ENCODE results near the gene YRDC.

- TF ChIP-seq ZEB2 (tag by site-specific recombination; IDR thresholded peaks at IDR 0.05), result no peak
- TF ChIP-seq, protein P1, sequence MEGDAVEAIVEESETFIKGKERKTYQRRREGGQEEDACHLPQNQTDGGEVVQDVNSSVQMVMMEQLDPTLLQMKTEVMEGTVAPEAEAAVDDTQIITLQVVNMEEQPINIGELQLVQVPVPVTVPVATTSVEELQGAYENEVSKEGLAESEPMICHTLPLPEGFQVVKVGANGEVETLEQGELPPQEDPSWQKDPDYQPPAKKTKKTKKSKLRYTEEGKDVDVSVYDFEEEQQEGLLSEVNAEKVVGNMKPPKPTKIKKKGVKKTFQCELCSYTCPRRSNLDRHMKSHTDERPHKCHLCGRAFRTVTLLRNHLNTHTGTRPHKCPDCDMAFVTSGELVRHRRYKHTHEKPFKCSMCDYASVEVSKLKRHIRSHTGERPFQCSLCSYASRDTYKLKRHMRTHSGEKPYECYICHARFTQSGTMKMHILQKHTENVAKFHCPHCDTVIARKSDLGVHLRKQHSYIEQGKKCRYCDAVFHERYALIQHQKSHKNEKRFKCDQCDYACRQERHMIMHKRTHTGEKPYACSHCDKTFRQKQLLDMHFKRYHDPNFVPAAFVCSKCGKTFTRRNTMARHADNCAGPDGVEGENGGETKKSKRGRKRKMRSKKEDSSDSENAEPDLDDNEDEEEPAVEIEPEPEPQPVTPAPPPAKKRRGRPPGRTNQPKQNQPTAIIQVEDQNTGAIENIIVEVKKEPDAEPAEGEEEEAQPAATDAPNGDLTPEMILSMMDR (tag by site-specific recombination; IDR thresholded peaks at IDR 0.05), result no peak
- no peak for TF ChIP-seq YY1 (tag by site-specific recombination; IDR thresholded peaks at IDR 0.05)
- no peak for TF ChIP-seq ZNF10 (tag by site-specific recombination; IDR thresholded peaks at IDR 0.05)
- TF ChIP-seq, protein P2, sequence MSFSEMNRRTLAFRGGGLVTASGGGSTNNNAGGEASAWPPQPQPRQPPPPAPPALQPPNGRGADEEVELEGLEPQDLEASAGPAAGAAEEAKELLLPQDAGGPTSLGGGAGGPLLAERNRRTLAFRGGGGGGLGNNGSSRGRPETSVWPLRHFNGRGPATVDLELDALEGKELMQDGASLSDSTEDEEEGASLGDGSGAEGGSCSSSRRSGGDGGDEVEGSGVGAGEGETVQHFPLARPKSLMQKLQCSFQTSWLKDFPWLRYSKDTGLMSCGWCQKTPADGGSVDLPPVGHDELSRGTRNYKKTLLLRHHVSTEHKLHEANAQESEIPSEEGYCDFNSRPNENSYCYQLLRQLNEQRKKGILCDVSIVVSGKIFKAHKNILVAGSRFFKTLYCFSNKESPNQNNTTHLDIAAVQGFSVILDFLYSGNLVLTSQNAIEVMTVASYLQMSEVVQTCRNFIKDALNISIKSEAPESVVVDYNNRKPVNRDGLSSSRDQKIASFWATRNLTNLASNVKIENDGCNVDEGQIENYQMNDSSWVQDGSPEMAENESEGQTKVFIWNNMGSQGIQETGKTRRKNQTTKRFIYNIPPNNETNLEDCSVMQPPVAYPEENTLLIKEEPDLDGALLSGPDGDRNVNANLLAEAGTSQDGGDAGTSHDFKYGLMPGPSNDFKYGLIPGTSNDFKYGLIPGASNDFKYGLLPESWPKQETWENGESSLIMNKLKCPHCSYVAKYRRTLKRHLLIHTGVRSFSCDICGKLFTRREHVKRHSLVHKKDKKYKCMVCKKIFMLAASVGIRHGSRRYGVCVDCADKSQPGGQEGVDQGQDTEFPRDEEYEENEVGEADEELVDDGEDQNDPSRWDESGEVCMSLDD (tag by site-specific recombination; IDR thresholded peaks at IDR 0.05), result no peak
- TF ChIP-seq HOXA7 (CRISPR knock-in tag; IDR thresholded peaks at IDR 0.05; ENCODE audit: borderline replicate concordance), result no peak
- no peak for TF ChIP-seq ZNF274 (IDR thresholded peaks at IDR 0.05; ENCODE audit: low read length)
- TF ChIP-seq ZNF274 (tag by site-specific recombination; IDR thresholded peaks at IDR 0.05; ENCODE audit: borderline replicate concordance), result no peak
- TF ChIP-seq KLF1 (tag by site-specific recombination; IDR thresholded peaks at IDR 0.05), result no peak
- TF ChIP-seq, protein P3, sequence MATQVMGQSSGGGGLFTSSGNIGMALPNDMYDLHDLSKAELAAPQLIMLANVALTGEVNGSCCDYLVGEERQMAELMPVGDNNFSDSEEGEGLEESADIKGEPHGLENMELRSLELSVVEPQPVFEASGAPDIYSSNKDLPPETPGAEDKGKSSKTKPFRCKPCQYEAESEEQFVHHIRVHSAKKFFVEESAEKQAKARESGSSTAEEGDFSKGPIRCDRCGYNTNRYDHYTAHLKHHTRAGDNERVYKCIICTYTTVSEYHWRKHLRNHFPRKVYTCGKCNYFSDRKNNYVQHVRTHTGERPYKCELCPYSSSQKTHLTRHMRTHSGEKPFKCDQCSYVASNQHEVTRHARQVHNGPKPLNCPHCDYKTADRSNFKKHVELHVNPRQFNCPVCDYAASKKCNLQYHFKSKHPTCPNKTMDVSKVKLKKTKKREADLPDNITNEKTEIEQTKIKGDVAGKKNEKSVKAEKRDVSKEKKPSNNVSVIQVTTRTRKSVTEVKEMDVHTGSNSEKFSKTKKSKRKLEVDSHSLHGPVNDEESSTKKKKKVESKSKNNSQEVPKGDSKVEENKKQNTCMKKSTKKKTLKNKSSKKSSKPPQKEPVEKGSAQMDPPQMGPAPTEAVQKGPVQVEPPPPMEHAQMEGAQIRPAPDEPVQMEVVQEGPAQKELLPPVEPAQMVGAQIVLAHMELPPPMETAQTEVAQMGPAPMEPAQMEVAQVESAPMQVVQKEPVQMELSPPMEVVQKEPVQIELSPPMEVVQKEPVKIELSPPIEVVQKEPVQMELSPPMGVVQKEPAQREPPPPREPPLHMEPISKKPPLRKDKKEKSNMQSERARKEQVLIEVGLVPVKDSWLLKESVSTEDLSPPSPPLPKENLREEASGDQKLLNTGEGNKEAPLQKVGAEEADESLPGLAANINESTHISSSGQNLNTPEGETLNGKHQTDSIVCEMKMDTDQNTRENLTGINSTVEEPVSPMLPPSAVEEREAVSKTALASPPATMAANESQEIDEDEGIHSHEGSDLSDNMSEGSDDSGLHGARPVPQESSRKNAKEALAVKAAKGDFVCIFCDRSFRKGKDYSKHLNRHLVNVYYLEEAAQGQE (tag by site-specific recombination; IDR thresholded peaks at IDR 0.05), result no peak
- no peak for TF ChIP-seq ZNF138 (tag by site-specific recombination; IDR thresholded peaks at IDR 0.05; ENCODE audit: borderline replicate concordance)
- TF ChIP-seq ZNF510 (tag by site-specific recombination; IDR thresholded peaks at IDR 0.05; ENCODE audit: insufficient replicate concordance), result no peak
- no peak for TF ChIP-seq ZSCAN30 (tag by site-specific recombination; IDR thresholded peaks at IDR 0.05)
- no peak for TF ChIP-seq ZNF529 (tag by site-specific recombination; IDR thresholded peaks at IDR 0.05; ENCODE audit: insufficient replicate concordance)
- TF ChIP-seq EGR2 (tag by site-specific recombination; IDR thresholded peaks at IDR 0.05; ENCODE audit: low read depth), result no peak
Observed at GRCh38 chr1:37845049-37845646, 37.1 kb upstream of the YRDC start.

Measured in HEK293 (cell line).